ENCODE results near the gene DCTN4. TPM values are rescaled to one million over a fixed set of nuclear protein-coding genes. Genes with fewer than 3 reads are reported as not detected.

DCTN4 gene
- total RNA-seq, 4 donors from 2014 or later, result 50.1 to 73.1 (median 57.5) TPM

GRCh38 chr5:150694612-150695011 is 64.2 kb downstream of the DCTN4 start:
- 73 to 74% methylated on average over 3 of the region's 3 CpGs for WGBS, 2 donors
- H3K4me3 ChIP-seq (ENCODE audit: low read depth, poor library complexity, severe bottlenecking), result no peak overlapping the region
- intact Hi-C loops (cut with DNase I; ENCODE audit: low total_unique reads), result no loop called here
- TF ChIP-seq CTCF (IDR thresholded peaks at IDR 0.05), result no peak
- no peak for DNase-seq (ENCODE audit: low spot score in 2 of 2)

DNA sequence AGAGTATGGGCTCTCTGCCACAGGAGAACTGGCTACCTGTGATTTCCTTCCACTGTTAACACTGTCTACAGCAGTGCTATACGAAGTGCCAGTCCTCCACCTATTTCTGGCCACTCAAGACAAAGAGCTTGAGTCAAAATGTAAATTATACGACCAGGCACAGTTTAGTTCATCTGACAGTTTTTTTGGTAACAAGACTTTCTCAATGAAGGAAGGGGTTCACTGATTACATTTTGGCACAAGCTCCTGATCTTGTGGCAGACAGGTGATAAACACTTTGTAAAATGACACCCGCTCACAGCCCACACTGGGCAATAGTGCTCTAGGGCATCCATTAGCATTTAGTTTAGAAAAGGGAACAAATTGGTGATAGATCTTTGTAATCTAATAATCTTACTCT is 66.5 kb downstream of the DCTN4 start:
- 84 to 88% methylated on average over 3 of the region's 3 CpGs for WGBS, 2 donors
- no peak overlapping the region for H3K4me3 ChIP-seq (ENCODE audit: low read depth, poor library complexity, severe bottlenecking)
- TF ChIP-seq POLR2A (IDR thresholded peaks at IDR 0.05) (no peak), CTCF (IDR thresholded peaks at IDR 0.05) (no peak)
- intact Hi-C loops (cut with DNase I; ENCODE audit: low total_unique reads), result no loop called here
- DNase-seq (ENCODE audit: low spot score in 2 of 2), result no peak

DNA sequence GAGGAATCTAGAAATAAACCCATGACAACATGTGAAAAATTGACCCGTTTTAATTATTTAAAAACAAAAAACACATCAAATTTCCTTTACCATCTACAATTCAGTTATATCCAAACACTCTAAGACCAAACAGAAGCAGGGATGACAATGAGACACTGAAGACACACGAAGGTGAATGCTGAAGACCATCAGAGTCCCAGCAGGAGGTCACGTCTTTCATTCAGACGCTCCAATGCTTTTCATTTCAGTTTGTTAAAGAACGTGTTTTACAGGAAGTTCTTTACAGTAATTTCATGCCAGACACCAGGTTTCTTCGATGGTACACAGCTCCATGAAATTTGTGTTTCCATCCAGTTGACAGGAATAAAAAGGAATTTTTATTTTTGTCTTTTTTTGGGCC is 68.1 kb downstream of the DCTN4 start:
- intact Hi-C loops (cut with DNase I; ENCODE audit: low total_unique reads), result no loop called here
- no peak for TF ChIP-seq CTCF (IDR thresholded peaks at IDR 0.05)
- no peak for TF ChIP-seq POLR2A (IDR thresholded peaks at IDR 0.05)
- H3K4me3 ChIP-seq (ENCODE audit: low read depth, poor library complexity, severe bottlenecking), result no peak overlapping the region
- 75 to 76% methylated on average over 6 of the region's 6 CpGs for WGBS, 2 donors
- DNase-seq (ENCODE audit: low spot score in 2 of 2), result peak in 1 of 2 donors; percentile 4

GRCh38 chr5:150689120-150689519 is 69.7 kb downstream of the DCTN4 start:
- no peak for DNase-seq (ENCODE audit: low spot score in 2 of 2)
- TF ChIP-seq POLR2A (IDR thresholded peaks at IDR 0.05) (no peak), CTCF (IDR thresholded peaks at IDR 0.05) (no peak)
- 35 to 48% methylated on average over 1 of the region's 1 CpG for WGBS, 2 donors
- no peak overlapping the region for H3K4me3 ChIP-seq (ENCODE audit: low read depth, poor library complexity, severe bottlenecking)
- intact Hi-C loops (cut with DNase I; ENCODE audit: low total_unique reads), result no loop called here

GRCh38 chr5:150676578-150676977 is 82.2 kb downstream of the DCTN4 start:
- no peak overlapping the region for H3K4me3 ChIP-seq (ENCODE audit: low read depth, poor library complexity, severe bottlenecking)
- intact Hi-C loops (cut with DNase I; ENCODE audit: low total_unique reads), result no loop called here
- DNase-seq (ENCODE audit: low spot score in 2 of 2), result peak in 1 of 2 donors; percentile 43
- no peak for TF ChIP-seq CTCF (IDR thresholded peaks at IDR 0.05)
- no peak for TF ChIP-seq POLR2A (IDR thresholded peaks at IDR 0.05)
- 92 to 94% methylated on average over 8 to 9 of the region's 9 CpGs for WGBS, 2 donors

DNA sequence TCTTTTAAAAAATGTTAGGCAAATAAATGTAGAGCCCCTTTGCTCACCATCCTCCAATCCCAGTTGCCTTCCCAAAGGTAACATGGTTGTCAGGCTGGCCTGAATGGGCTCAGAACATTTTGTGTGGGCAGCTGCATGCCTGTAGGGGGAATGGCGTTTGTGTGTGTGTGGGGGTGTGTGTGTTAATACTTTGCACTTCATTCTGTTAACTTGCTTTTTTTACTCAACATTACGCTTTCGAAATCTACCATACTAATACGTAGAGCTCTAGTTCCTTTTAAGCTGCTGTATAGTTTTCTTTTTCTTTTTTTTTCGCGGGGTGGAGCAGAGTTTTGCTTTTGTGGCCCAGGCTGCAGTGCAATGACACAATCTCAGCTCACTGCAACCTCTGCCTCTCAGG is 83.7 kb downstream of the DCTN4 start:
- WGBS, 2 donors, result 82 to 87% methylated on average over 6 of the region's 6 CpGs
- intact Hi-C loops (cut with DNase I; ENCODE audit: low total_unique reads), result no loop called here
- no peak overlapping the region for H3K4me3 ChIP-seq (ENCODE audit: low read depth, poor library complexity, severe bottlenecking)
- DNase-seq (ENCODE audit: low spot score in 2 of 2), result peak in 1 of 2 donors; percentile 21
- TF ChIP-seq CTCF (IDR thresholded peaks at IDR 0.05), result no peak
- TF ChIP-seq POLR2A (IDR thresholded peaks at IDR 0.05), result no peak
